Renal pelvis (tissue), 4 donors: ENCODE measurements around the gene PTCRA. TPM values are rescaled to one million over a fixed set of nuclear protein-coding genes. Genes with fewer than 3 reads are reported as not detected.
"Not testable (repeated sequence)": the region's sequence is repeated elsewhere in the genome, so short reads cannot be mapped to it uniquely, and the experiment has no call there.

Experiments used
- DNase-seq: peaks from one replicate; pipeline ENCODE4 v3.0.0-alpha.2; 2013
- polyA plus RNA-seq, 3 donors: library from polyadenylated mRNA; unstranded; fragments of 120-200 nt; gene quantifications; one replicate each; pipeline ENCODE4 v1.2.1, GENCODE V29; 2013; ENCODE audit not compliant: insufficient read length in 3 of 3

PTCRA gene
- polyA plus RNA-seq, 3 donors, result 0.23 to 0.48 (median 0.41) TPM

- DNase-seq, result no peak
Measured at GRCh38 chr6:42940493-42941045, 24.7 kb downstream of the PTCRA start.

DNA sequence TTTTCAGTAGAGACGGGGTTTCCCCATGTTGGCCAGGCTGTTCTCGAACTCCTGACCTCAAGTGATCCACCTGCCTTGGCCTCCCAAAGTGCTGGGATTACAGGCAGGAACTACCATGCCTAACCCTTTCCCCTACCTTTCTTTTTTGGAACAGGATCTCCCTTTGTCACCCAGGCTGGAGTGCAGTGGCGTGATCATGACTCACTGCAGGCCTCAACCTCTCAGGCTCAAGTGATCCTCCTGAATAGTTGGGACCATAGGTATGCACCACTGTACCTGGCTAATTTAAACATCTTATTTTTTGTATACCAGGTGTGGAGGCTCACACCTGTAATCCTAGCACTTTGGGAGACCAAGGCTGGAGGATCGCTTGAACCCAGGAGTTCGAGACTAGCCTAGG is 25.5 kb downstream of the PTCRA start:
- not testable (repeated sequence) for DNase-seq

- no peak for DNase-seq
Measured at GRCh38 chr6:42942444-42942843, 26.6 kb downstream of the PTCRA start.

GRCh38 chr6:42947950-42948349 is 32.1 kb downstream of the PTCRA start:
- DNase-seq, result no peak

GRCh38 chr6:42952389-42952788 is 36.5 kb downstream of the PTCRA start:
- DNase-seq, result no peak

DNA sequence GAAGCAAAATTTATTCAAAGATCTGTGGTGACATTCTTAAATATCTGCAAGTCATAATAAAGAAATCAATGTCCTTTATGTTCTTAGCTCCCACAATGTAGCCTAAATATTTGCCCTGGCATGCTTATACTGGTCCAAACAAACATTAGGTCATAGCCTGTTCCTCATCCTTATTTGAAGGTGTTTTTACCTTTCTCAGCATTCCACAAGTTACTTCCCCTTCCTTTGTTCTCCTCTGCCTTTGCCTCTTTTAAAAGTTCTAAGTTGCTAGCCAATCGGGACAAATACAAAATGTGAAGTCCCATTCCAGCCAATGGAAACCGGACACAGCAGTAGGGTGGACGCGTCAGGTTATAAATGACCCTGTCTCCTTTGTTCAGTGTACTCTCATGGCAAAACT is 38.6 kb downstream of the PTCRA start:
- not testable (repeated sequence) for DNase-seq

GRCh38 chr6:42958125-42958524 is 42.3 kb downstream of the PTCRA start:
- no peak for DNase-seq

DNA sequence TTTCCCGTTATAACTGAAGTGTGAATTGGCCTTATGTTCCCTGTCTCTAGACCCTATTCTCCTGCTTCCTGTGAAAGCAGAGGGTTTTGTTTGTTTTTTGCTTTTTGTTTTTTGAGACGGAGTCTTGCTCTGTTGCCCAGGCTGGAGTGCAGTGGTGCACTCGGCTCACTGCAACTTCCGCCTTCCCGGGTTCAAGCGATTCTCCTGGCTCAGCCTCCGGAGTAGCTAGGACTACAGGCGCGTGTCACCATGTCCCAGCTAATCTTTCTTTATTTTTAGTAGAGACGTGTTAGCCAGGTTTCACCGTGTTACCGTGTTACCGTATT is 44.0 kb downstream of the PTCRA start:
- no peak for DNase-seq

DNA sequence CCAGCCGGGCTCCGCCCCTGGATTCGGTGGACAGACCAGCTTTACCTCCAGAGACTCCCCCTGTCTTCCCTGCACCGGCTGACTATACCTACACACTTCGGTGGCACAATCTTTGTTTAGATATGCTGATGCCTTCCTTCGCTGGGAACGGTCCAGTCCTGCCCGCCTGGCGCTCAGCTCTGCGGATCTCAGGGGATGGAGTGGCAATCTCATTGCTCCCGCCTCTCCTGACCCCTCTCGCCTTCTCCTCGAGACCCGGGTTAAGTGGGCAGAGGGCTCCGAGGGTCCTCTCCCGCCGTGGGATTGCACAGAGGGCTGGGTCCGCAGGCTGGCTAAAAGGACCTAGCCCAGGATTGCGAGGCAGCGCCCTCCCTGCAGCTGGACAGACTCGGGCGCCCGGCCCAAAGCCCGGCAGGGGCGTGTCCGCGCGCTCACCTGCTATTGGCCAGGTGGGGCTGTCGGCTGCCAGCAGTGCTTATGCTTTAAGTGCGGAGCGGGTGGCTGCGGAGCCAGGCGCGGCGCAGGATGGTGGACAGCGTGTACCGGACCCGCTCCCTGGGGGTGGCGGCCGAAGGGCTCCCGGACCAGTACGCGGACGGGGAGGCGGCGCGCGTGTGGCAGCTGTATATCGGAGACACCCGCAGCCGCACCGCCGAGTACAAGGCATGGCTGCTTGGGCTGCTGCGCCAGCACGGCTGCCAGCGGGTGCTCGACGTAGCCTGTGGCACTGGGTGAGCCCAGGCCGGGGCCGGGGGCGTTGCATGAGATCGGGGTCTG is 44.6 kb downstream of the PTCRA start, which contains the start of gene GNMT:
Gene GNMT, plus strand, starts transcription at position 512 of the 777 bp plus-strand sequence. Its CDS starts 14 bp downstream, at position 526.
- peak; percentile 61 for DNase-seq

DNA sequence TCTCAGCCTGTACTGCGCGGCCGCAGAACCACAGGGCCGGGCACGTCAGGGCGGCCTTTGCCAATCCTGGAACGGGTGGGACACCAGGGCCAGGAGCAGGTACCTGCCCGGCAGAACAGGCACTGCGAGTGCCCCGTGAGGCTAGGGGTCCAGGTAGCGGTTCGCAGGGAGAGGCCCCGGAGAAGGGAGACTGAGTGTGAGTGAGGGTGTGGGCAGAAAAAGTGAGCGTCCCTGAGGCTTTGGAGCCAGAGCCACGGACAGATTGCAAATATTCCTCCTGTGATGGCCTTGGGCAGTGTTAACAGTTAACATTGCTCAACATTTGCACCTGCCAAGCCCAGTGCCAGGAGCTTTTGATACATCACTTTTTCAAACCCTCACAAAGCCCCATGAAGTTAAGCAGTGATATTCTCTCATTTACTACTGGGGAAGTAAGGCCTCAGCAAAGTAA is 45.2 kb downstream of the PTCRA start:
- DNase-seq, result no peak

- DNase-seq, result no peak
Measured at GRCh38 chr6:42962096-42962495, 46.2 kb downstream of the PTCRA start.

DNA sequence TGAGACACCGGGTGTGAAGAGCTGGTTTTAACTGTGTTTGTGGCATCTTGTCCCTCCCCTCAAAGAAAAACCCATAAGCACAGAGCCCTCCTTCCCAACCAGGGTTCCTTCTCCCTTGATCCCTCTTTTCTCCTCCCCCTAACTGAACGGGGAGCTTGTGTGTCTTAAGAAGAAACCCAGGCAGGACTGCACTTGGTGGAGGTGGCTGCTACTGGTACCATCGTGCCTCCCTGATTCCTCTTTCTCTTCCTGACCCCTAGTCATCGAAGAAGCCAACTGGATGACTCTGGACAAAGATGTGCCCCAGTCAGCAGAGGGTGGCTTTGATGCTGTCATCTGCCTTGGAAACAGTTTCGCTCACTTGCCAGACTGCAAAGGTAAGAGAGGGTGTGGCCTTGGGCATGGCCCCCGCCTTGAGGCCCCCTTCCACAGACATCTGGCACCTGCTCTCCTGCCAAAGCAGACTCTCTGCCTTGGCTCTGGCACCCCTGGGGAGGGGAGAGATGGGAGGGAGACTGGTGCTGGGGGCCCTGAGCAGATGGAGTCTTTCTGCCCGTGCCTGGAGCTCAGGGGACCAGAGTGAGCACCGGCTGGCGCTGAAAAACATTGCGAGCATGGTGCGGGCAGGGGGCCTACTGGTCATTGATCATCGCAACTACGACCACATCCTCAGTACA is 46.8 kb downstream of the PTCRA start:
- DNase-seq, result no peak

DNA sequence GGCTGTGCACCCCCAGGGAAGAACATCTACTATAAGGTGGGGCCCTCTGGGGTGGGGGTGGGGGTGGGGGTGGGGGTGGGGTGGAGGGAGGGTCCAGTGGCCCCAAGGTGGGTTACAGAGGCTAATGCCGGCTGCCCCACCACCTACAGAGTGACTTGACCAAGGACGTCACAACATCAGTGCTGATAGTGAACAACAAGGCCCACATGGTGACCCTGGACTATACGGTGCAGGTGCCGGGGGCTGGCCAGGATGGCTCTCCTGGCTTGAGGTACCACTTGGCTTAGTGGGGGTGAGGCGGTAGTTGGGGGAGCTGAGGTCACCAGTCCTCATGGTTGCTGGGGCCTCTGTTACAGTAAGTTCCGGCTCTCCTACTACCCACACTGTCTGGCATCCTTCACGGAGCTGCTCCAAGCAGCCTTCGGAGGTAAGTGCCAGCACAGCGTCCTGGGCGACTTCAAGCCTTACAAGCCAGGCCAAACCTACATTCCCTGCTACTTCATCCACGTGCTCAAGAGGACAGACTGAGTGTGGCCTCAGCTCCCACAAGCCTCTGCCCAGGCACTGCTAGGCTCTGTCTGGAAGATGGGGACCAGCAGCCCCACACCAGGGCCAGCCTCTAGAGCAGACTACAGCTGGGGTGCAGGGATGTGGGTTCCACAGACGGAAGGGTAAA is 47.5 kb downstream of the PTCRA start:
- no peak for DNase-seq

DNA sequence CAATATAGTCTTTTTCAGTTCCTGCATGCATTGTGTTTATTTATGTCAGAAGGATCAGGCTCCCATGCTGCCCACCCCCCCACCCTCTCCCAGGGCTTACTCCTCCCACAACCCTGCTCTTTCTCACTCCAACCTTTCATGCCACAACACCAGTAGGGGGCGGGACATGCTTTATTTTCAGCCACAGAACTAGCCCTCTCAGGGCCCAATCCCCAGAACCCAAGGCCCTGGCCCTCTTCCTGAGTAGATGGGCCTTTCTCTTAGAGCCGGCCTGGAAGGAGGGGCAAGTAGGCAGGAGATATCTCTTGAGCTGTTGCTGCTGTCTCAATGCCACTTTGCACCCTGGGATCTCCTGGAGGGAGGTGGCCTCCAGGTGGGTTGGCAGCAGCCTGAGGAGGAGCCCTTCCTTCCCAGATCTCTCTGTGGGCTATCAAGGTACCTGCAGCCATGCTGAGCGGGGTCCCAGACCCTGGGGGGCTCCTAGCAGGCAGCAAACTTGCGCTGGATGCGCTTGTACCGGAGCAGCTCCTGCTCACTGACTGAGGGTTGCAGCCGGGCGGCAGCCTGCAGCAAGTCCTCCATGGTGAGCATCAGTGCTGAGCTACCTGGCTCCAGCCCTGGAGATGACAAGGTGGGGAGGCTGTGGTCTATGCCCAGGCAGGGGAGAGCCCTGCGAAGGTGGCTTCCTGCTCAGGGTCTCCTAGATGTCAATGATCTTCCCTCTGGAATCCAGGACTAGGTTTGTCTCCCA is 48.2 kb downstream of the PTCRA start:
- DNase-seq, result no peak

- no peak for DNase-seq
Measured at GRCh38 chr6:42966571-42966970, 50.7 kb downstream of the PTCRA start.

DNA sequence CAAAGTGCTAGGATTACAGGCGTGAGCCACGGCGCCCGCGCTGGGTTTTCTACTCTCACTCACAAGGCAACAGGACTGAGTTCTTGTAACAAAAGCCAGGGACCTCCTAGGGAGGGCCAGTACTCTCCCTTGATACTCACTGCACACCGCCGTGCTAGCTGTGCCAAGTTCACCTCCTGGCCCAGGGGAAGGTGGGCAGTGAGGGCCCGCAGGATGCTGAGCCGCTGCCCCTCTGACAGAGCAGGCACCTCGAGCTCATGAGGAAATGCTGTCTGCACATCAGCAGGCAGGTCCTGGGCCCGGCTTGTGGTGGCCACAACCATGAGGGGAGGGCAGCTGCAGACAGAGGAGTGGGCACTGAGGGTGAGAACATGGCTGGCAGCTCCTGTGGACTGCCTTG is 51.4 kb downstream of the PTCRA start:
- DNase-seq, result no peak

- no peak for DNase-seq
Measured at GRCh38 chr6:42968126-42968701, 52.4 kb downstream of the PTCRA start.

- no peak for DNase-seq
Measured at GRCh38 chr6:42968783-42969182, 52.9 kb downstream of the PTCRA start.

GRCh38 chr6:42969431-42969830 is 53.6 kb downstream of the PTCRA start:
- no peak for DNase-seq

GRCh38 chr6:42969934-42970333 is 54.1 kb downstream of the PTCRA start:
- no peak for DNase-seq

- DNase-seq, result no peak
Measured at GRCh38 chr6:42970871-42971612, 55.2 kb downstream of the PTCRA start.
